ENCODE measurements around the gene L3MBTL1.

Gene L3MBTL1

DNA sequence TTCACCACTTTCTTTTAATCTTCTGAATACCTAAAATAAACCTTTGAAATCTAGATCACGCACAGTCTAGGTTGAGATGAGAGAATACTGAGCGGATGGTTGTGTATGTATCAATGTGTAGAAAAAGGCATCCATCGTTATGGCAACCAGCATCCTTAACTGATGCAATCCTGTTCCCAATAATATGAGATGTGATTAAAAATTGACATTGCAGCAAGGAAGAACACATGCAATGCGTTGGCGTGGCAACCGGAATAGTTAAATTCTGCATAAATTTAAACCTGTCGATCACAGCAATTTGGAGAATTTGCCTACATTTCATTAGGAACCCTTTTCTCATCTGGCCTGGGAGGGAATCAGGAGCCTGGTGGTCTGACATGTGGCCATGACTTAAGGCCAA, 1.3 kb upstream of the L3MBTL1 start:
- no peak overlapping the region for H3K27ac ChIP-seq (ENCODE audit: low read length)
- H3K4me1 ChIP-seq (ENCODE audit: control insufficient read depth, insufficient read depth, low read length), result peaks cover 10% of the 10 kb centered on the region
- H3K4me3 ChIP-seq (ENCODE audit: low read length in 2 of 2), result no peak overlapping the region
- H3K27me3 ChIP-seq (ENCODE audit: control insufficient read depth in 1 of 2, insufficient read depth in 2 of 2, low read length in 2 of 2), result peaks cover 12 to 16% of the 10 kb centered on the region in 2 donors
- no peaks in the 10 kb centered on the region for H3K9me3 ChIP-seq (ENCODE audit: control insufficient read depth in 2 of 2, low read length in 2 of 2)
- no peaks in the 10 kb centered on the region for H3K36me3 ChIP-seq (ENCODE audit: control insufficient read depth in 2 of 2, insufficient read depth in 2 of 2, low read length in 2 of 2)
- no peak overlapping the region for H3K9ac ChIP-seq (ENCODE audit: low read length in 2 of 2)

DNA sequence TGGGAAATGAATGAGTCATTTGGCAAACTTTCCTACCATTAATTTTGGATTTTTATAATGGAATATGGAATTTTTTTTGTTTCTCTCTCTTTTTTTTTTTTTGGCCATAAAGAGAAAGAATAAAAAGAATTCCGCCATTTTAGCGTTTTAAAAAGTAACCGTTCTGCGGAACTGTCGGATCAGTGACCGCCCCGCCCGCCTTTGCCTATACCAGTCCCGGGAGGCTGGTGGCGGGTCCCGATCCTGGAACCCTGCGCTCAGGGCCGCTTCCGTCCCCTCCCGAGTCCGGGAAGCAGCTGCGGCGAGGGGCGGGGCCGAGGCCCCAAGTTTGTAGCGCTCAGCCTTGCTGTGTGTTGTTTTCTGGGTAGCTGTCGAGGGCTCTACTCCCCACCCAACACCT, 609 bp downstream of the L3MBTL1 start:
- Histone ChIP-seq H3K9ac (ENCODE audit: low read length in 2 of 2) (peak overlapping the region in 1 of 2 donors; percentile 22), H3K9me3 (ENCODE audit: control insufficient read depth in 2 of 2, low read length in 2 of 2) (no peaks in the 10 kb centered on the region), H3K27me3 (ENCODE audit: control insufficient read depth in 1 of 2, insufficient read depth in 2 of 2, low read length in 2 of 2) (peaks cover 12 to 16% of the 10 kb centered on the region in 2 donors), H3K4me1 (ENCODE audit: control insufficient read depth, insufficient read depth, low read length) (peaks cover 14% of the 10 kb centered on the region), H3K4me3 (ENCODE audit: low read length in 2 of 2) (peak overlapping the region; percentile 49 to 75), H3K36me3 (ENCODE audit: control insufficient read depth in 2 of 2, insufficient read depth in 2 of 2, low read length in 2 of 2) (no peaks in the 10 kb centered on the region), H3K27ac (ENCODE audit: low read length) (no peak overlapping the region)

DNA sequence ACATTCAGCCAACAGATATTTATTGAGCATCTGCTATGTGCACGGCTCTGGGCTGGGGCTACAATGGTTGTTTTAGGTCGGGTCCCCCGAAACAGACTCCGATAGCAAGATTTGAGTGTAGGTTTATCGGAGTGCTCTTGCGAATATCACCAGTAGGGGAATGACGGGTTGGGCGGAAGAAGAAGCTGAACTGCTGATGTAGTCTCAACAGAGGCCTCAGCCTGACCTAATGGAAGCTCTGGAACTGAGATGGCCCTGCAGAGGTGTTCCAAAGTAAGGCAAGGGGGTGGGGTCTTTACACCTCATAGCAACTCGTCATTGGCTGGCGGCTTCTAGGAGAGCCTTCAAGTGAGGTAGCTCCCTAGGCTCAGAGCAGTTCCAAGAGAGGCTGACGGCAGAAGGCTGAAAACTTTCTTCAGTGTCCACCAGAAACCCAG, 1.1 kb downstream of the L3MBTL1 start:
- H3K9me3 ChIP-seq (ENCODE audit: control insufficient read depth in 2 of 2, low read length in 2 of 2), result no peaks in the 10 kb centered on the region
- no peak overlapping the region for H3K9ac ChIP-seq (ENCODE audit: low read length in 2 of 2)

DNA sequence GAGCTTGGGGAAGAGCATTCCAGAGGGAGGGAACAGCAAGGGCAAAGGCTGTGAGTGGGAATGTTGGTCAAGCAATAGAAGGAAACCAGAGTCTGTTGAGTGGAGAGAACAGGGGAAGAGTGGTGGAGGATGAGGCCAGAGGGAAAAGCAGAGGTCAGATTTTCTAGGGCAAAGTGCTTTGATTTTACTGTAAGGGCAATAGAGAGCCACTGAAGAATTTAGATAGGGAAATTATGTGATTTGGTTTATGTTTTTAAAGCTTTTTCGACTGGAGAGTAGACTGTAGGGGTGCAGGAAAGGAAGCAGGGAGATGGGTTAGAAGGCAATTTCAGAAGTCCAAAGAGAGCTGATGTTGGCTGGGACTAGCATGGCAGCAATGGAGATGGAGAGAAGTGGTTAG, 4.4 kb downstream of the L3MBTL1 start:
- Histone ChIP-seq H3K4me3 (ENCODE audit: low read length in 2 of 2) (no peak overlapping the region), H3K4me1 (ENCODE audit: control insufficient read depth, insufficient read depth, low read length) (peaks cover 30% of the 10 kb centered on the region), H3K27me3 (ENCODE audit: control insufficient read depth in 1 of 2, insufficient read depth in 2 of 2, low read length in 2 of 2) (peaks cover 10% of the 10 kb centered on the region in 2 donors), H3K9ac (ENCODE audit: low read length in 2 of 2) (no peak overlapping the region), H3K9me3 (ENCODE audit: control insufficient read depth in 2 of 2, low read length in 2 of 2) (no peaks in the 10 kb centered on the region), H3K36me3 (ENCODE audit: control insufficient read depth in 2 of 2, insufficient read depth in 2 of 2, low read length in 2 of 2) (no peaks in the 10 kb centered on the region), H3K27ac (ENCODE audit: low read length) (no peak overlapping the region)

More for the DNA sequence above, 1.1 kb downstream of the L3MBTL1 start:
- Histone ChIP-seq H3K4me1 (ENCODE audit: control insufficient read depth, insufficient read depth, low read length) (peaks cover 18% of the 10 kb centered on the region), H3K36me3 (ENCODE audit: control insufficient read depth in 2 of 2, insufficient read depth in 2 of 2, low read length in 2 of 2) (no peaks in the 10 kb centered on the region), H3K27ac (ENCODE audit: low read length) (no peak overlapping the region), H3K27me3 (ENCODE audit: control insufficient read depth in 1 of 2, insufficient read depth in 2 of 2, low read length in 2 of 2) (peaks cover 12 to 16% of the 10 kb centered on the region in 2 donors), H3K4me3 (ENCODE audit: low read length in 2 of 2) (peak overlapping the region in 1 of 2 donors; percentile 75)

DNA sequence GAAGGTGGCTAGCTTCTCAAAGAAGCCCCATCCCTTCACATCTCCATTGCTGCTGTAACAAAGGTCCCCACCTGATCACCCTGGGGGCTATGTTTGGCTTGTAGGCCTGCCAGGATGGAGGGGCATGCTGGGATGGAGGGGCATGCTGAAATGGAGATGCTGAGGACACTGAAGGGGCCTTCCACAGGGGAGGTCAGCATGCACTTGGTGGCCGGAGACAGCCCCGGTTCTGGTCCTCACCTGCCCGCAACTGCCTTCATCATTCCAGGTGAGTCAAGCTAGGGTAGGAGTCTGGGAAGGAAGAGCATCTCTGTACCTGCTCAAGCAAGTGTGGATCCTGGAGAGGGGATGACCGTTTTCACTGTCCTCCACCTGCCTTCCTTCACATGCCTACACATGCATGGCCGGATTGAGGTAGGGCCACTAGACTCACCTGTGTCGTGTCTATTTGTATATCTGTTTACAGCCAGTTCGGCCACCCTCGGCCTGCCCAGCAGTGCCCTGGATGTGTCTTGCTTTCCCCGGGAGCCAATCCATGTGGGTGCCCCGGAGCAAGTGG, 6.0 kb downstream of the L3MBTL1 start:
- Histone ChIP-seq H3K9me3 (ENCODE audit: control insufficient read depth in 2 of 2, low read length in 2 of 2) (no peaks in the 10 kb centered on the region), H3K9ac (ENCODE audit: low read length in 2 of 2) (peak overlapping the region; percentile 54 to 85), H3K4me1 (ENCODE audit: control insufficient read depth, insufficient read depth, low read length) (peaks cover 19% of the 10 kb centered on the region), H3K27me3 (ENCODE audit: control insufficient read depth in 1 of 2, insufficient read depth in 2 of 2, low read length in 2 of 2) (peaks cover 0 to 3% of the 10 kb centered on the region in 2 donors), H3K4me3 (ENCODE audit: low read length in 2 of 2) (peak overlapping the region; percentile 73 to 78), H3K27ac (ENCODE audit: low read length) (peak overlapping the region; percentile 49), H3K36me3 (ENCODE audit: control insufficient read depth in 2 of 2, insufficient read depth in 2 of 2, low read length in 2 of 2) (no peaks in the 10 kb centered on the region)

DNA sequence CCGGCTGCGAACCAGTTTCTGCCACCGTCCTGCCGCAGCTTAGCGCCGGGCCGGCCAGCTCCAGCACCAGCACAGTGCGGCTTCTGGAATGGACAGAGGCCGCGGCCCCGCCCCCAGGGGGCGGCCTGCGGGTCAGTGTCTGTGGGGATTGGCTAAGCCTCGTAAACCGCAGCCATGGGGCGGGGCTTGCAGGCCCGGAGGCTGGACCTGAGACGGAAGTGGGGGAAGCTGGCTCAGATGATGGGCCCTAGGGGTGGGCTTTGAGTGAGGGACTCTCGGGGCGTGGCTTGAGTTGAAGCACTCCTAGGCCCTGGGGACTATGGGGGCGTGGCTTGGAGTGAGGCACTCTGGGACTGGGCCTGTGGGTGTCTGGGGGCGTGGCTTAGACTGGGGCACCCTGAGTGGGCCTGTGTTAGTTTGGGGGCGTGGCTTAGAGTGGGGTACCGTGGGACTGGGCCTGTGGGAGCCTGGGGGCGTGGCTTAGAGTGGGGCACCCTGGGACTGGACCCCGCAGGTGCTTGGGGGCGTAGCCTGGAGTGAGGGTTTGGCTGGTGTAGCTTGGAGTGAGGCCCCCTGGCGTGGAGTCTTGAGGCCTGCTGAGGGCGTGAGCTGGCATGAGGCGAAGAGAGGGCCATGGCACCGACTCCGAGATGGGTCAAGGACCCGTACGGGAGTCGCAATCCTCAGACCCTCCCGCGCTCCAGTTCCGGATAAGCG, 6.6 kb downstream of the L3MBTL1 start:
- Histone ChIP-seq H3K9me3 (ENCODE audit: control insufficient read depth in 2 of 2, low read length in 2 of 2) (no peaks in the 10 kb centered on the region), H3K4me3 (ENCODE audit: low read length in 2 of 2) (peak overlapping the region; percentile 73 to 78), H3K9ac (ENCODE audit: low read length in 2 of 2) (peak overlapping the region; percentile 55 to 85), H3K4me1 (ENCODE audit: control insufficient read depth, insufficient read depth, low read length) (peaks cover 19% of the 10 kb centered on the region), H3K27me3 (ENCODE audit: control insufficient read depth in 1 of 2, insufficient read depth in 2 of 2, low read length in 2 of 2) (no peaks in the 10 kb centered on the region), H3K36me3 (ENCODE audit: control insufficient read depth in 2 of 2, insufficient read depth in 2 of 2, low read length in 2 of 2) (no peaks in the 10 kb centered on the region), H3K27ac (ENCODE audit: low read length) (peak overlapping the region; percentile 49)

DNA sequence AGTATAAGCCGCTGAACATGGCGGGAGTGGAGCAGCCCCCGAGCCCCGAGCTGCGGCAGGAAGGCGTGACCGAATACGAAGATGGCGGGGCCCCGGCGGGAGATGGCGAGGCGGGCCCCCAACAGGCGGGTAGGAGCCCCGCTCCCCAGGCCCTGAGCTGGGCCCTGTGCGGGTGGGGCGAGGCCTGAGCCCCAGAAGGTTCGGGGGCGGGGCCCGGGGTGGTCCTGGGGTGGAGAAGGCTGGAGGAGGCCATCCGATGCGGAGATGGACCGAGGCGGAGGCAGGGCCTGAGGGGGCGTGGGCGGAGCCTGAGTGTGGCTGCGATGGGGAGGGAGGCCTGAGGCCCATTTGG, 7.1 kb downstream of the L3MBTL1 start:
- Histone ChIP-seq H3K36me3 (ENCODE audit: control insufficient read depth in 2 of 2, insufficient read depth in 2 of 2, low read length in 2 of 2) (no peaks in the 10 kb centered on the region), H3K27me3 (ENCODE audit: control insufficient read depth in 1 of 2, insufficient read depth in 2 of 2, low read length in 2 of 2) (no peaks in the 10 kb centered on the region), H3K4me1 (ENCODE audit: control insufficient read depth, insufficient read depth, low read length) (peaks cover 19% of the 10 kb centered on the region), H3K9ac (ENCODE audit: low read length in 2 of 2) (peak overlapping the region; percentile 55 to 58), H3K4me3 (ENCODE audit: low read length in 2 of 2) (peak overlapping the region; percentile 47 to 78), H3K27ac (ENCODE audit: low read length) (peak overlapping the region; percentile 49), H3K9me3 (ENCODE audit: control insufficient read depth in 2 of 2, low read length in 2 of 2) (no peaks in the 10 kb centered on the region)

DNA sequence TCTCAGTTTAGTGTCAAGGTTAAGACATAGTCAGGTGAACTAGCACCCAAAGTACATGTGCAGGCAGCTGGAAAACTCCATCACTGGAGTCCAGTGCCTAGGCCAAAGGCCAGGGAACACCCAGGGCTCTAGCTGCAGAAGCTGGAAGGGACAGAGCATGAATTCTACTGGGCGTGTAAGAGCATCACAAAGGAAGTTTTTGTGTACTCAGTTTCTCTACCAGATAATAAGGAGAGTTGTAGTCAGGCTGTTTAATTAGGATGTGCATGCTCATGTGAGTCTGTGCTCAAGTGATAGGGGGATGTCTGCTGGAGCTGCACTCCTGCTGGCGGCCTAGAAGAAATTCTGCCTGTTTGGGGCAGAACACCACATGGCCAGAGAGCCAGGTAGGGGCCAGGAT, 8.1 kb downstream of the L3MBTL1 start:
- Histone ChIP-seq H3K27ac (ENCODE audit: low read length) (no peak overlapping the region), H3K9ac (ENCODE audit: low read length in 2 of 2) (no peak overlapping the region), H3K4me3 (ENCODE audit: low read length in 2 of 2) (no peak overlapping the region)

DNA sequence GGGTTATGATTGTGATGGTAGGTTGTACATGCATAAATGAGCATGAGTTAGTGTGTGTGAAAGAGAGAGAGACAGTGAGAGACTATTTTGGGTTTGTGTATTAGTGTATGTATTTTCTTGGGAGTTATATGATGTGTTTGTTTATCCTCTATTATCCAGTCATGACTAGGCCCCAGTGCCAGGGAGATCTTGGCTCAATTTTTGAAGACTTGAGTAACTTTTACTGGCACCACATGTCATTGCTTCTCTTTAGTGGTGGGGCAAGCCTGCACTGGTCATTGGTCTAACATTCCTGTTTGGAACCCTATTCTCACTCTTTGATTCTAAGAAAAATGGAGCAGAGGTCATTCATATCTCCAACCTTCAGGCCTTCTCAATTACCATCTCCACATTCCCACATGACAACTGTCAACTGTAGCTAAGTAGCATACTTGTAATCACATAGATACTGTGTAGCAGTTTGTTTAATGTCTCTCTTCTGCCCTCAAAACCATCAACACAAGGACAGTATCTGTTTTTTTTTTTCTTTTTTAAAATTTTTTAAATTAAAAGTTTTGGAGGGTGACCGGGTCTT, 8.8 kb downstream of the L3MBTL1 start:
- Histone ChIP-seq H3K9ac (ENCODE audit: low read length in 2 of 2) (no peak overlapping the region), H3K27ac (ENCODE audit: low read length) (no peak overlapping the region)

More for the DNA sequence above, 8.1 kb downstream of the L3MBTL1 start:
- Histone ChIP-seq H3K27me3 (ENCODE audit: control insufficient read depth in 1 of 2, insufficient read depth in 2 of 2, low read length in 2 of 2) (no peaks in the 10 kb centered on the region), H3K4me1 (ENCODE audit: control insufficient read depth, insufficient read depth, low read length) (peaks cover 19% of the 10 kb centered on the region), H3K9me3 (ENCODE audit: control insufficient read depth in 2 of 2, low read length in 2 of 2) (no peaks in the 10 kb centered on the region), H3K36me3 (ENCODE audit: control insufficient read depth in 2 of 2, insufficient read depth in 2 of 2, low read length in 2 of 2) (no peaks in the 10 kb centered on the region)

DNA sequence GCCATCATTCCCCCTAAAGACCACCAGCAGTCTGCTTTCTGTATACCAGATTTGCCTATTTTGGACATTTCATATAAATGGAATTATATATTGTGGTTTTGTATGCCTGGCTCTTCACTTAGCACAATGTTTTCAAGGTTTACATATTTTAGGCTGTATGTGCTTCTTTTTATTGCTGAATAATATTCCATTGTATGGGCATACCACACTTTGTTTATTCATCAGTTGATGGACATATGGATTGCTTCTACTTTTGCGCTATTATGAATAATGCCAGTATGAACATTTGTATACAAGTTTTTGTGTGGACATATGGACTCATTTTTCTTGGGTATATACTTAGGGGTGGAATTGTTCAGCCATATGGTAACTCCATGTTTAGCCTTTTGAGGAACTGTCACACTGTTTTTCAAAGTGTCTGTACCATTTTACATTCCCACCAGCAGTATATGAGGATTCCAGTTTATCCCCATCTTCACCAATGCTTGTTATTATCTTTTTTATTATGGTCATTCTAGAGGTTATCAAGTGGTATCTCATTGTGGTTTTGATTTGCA, 12.7 kb downstream of the L3MBTL1 start:
- no peak overlapping the region for H3K9ac ChIP-seq (ENCODE audit: low read length in 2 of 2)
- no peaks in the 10 kb centered on the region for H3K27me3 ChIP-seq (ENCODE audit: control insufficient read depth in 1 of 2, insufficient read depth in 2 of 2, low read length in 2 of 2)
- no peaks in the 10 kb centered on the region for H3K9me3 ChIP-seq (ENCODE audit: control insufficient read depth in 2 of 2, low read length in 2 of 2)
- no peak overlapping the region for H3K4me3 ChIP-seq (ENCODE audit: low read length in 2 of 2)
- H3K36me3 ChIP-seq (ENCODE audit: control insufficient read depth in 2 of 2, insufficient read depth in 2 of 2, low read length in 2 of 2), result no peaks in the 10 kb centered on the region
- H3K27ac ChIP-seq (ENCODE audit: low read length), result no peak overlapping the region
- peaks cover 7% of the 10 kb centered on the region for H3K4me1 ChIP-seq (ENCODE audit: control insufficient read depth, insufficient read depth, low read length)

More for the DNA sequence above, 8.8 kb downstream of the L3MBTL1 start:
- H3K4me1 ChIP-seq (ENCODE audit: control insufficient read depth, insufficient read depth, low read length), result peaks cover 19% of the 10 kb centered on the region
- H3K36me3 ChIP-seq (ENCODE audit: control insufficient read depth in 2 of 2, insufficient read depth in 2 of 2, low read length in 2 of 2), result no peaks in the 10 kb centered on the region
- H3K4me3 ChIP-seq (ENCODE audit: low read length in 2 of 2), result no peak overlapping the region
- no peaks in the 10 kb centered on the region for H3K27me3 ChIP-seq (ENCODE audit: control insufficient read depth in 1 of 2, insufficient read depth in 2 of 2, low read length in 2 of 2)
- H3K9me3 ChIP-seq (ENCODE audit: control insufficient read depth in 2 of 2, low read length in 2 of 2), result no peaks in the 10 kb centered on the region
